ENCODE data around the gene CHD6. TPM values are rescaled to one million over a fixed set of nuclear protein-coding genes. Genes with fewer than 3 reads are reported as not detected.

Gene CHD6
- total and polyA plus RNA-seq, 3 donors from 2014 or later: 21.3 to 73.9 (median 71.5) TPM

- intact Hi-C loops (cut with DNase I; ENCODE audit: low total_unique reads): no loop called here
- H3K9me3 ChIP-seq: no peaks in the 10 kb centered on the region
- peaks cover 56% of the 10 kb centered on the region for H3K4me1 ChIP-seq
- no peak overlapping the region for H3K4me3 ChIP-seq
- no peak for DNase-seq
- TF ChIP-seq CTCF (IDR thresholded peaks at IDR 0.05) (no peak), POLR2A (IDR thresholded peaks at IDR 0.05) (no peak)
- no peaks in the 10 kb centered on the region for H3K27me3 ChIP-seq
- H3K36me3 ChIP-seq (ENCODE audit: low read depth, missing control alignments): no peaks in the 10 kb centered on the region
- peak overlapping the region in 1 of 2 donors; percentile 56 for H3K27ac ChIP-seq
- 55% methylated on average over 10 to 18 of the region's 18 CpGs for WGBS, 2 donors
Measured at GRCh38 chr20:41395667-41396664, 222.2 kb downstream of the CHD6 start.

GRCh38 chr20:41394931-41395666, 223.1 kb downstream of the CHD6 start:
- Histone ChIP-seq H3K9me3 (no peaks in the 10 kb centered on the region), H3K27me3 (no peaks in the 10 kb centered on the region), H3K4me1 (peaks cover 56% of the 10 kb centered on the region), H3K27ac (peak overlapping the region in 1 of 2 donors; percentile 56), H3K4me3 (no peak overlapping the region), H3K36me3 (ENCODE audit: low read depth, missing control alignments) (no peaks in the 10 kb centered on the region)
- 34 to 40% methylated on average over 9 of the region's 9 CpGs for WGBS, 2 donors
- TF ChIP-seq CTCF (IDR thresholded peaks at IDR 0.05): no peak
- no peak for TF ChIP-seq POLR2A (IDR thresholded peaks at IDR 0.05)
- DNase-seq: peak; percentile 74
- intact Hi-C loops (cut with DNase I; ENCODE audit: low total_unique reads): no loop called here

GRCh38 chr20:41394081-41394480, 224.1 kb downstream of the CHD6 start:
- 60 to 80% methylated on average over 1 to 2 of the region's 2 CpGs for WGBS, 2 donors
- Histone ChIP-seq H3K27me3 (no peaks in the 10 kb centered on the region), H3K4me3 (no peak overlapping the region), H3K27ac (no peak overlapping the region), H3K36me3 (ENCODE audit: low read depth, missing control alignments) (no peaks in the 10 kb centered on the region), H3K4me1 (peaks cover 56% of the 10 kb centered on the region), H3K9me3 (no peaks in the 10 kb centered on the region)
- no peak for DNase-seq
- intact Hi-C loops (cut with DNase I; ENCODE audit: low total_unique reads): no loop called here
- TF ChIP-seq POLR2A (IDR thresholded peaks at IDR 0.05): no peak
- TF ChIP-seq CTCF (IDR thresholded peaks at IDR 0.05): no peak

- TF ChIP-seq CTCF (IDR thresholded peaks at IDR 0.05) (no peak), POLR2A (IDR thresholded peaks at IDR 0.05) (no peak)
- H3K9me3 ChIP-seq: no peaks in the 10 kb centered on the region
- H3K27me3 ChIP-seq: no peaks in the 10 kb centered on the region
- peak; percentile 44 for DNase-seq
- no peaks in the 10 kb centered on the region for H3K36me3 ChIP-seq (ENCODE audit: low read depth, missing control alignments)
- 47 to 53% methylated on average over 3 of the region's 3 CpGs for WGBS, 2 donors
- intact Hi-C loops (cut with DNase I; ENCODE audit: low total_unique reads): no loop called here
- H3K27ac ChIP-seq: no peak overlapping the region
- H3K4me3 ChIP-seq: no peak overlapping the region
- peaks cover 53% of the 10 kb centered on the region for H3K4me1 ChIP-seq
Measured at GRCh38 chr20:41393705-41394066, 224.5 kb downstream of the CHD6 start.

All from testis (tissue), 3 donors.